K562 (cell line): ENCODE data around the gene KCNK4. TPM values are rescaled to one million over a fixed set of nuclear protein-coding genes. Genes with fewer than 3 reads are reported as not detected.
A peak's percentile ranks its signal among the peaks of the same experiment; 100 is the strongest.

Experiments used
- COPS2 ChIP-seq: fragments of 450-650 bp; conservative IDR thresholded peaks from 2 replicates; pipeline ENCODE4 v1.6.1; 2016; ENCODE audit warnings: mild to moderate bottlenecking, moderate library complexity
- CREB3 ChIP-seq: fragments of 450-650 bp; conservative IDR thresholded peaks from 2 replicates; pipeline ENCODE4 v1.6.1; 2016; ENCODE audit warnings: missing genetic modification characterization, low read depth, mild to moderate bottlenecking, missing compliant biosample characterization, moderate library complexity
- ELF4 ChIP-seq: fragments of 450-650 bp; formaldehyde crosslinking; IDR thresholded peaks from 2 replicates; pipeline ENCODE4 v1.4.0; 2022; ENCODE audit warnings: missing genetic modification characterization
- GABPB2 ChIP-seq: fragments of 250-450 bp; sonication (Bioruptor Pico); conservative IDR thresholded peaks from 2 replicates; pipeline ENCODE4 v1.5.1; 2021; ENCODE audit warnings: mild to moderate bottlenecking
- MYC ChIP-seq, 2 experiments: fragments of 250-450 bp in 1 of 2; sonication (Bioruptor Pico) in 1 of 2; IDR thresholded peaks; 2 replicates each; pipeline versions ENCODE4 v1.5.1 to v1.6.1; 2012 to 2021; ENCODE audit warnings: low read depth in 2 of 2, borderline replicate concordance in 1 of 2, improper control_type of control experiment in 1 of 2, low read length in 1 of 2, mild to moderate bottlenecking in 1 of 2, moderate library complexity in 1 of 2
- NR3C1 ChIP-seq: sonication (generic); formaldehyde crosslinking; IDR thresholded peaks from 2 replicates; pipeline ENCODE4 v1.8.1; 2022; ENCODE audit warnings: missing genetic modification reagents
- PCBP2 ChIP-seq: fragments of 200-400 bp; formaldehyde crosslinking; IDR thresholded peaks from 2 replicates; pipeline ENCODE4 v1.6.1; 2018; ENCODE audit warnings: low read length, low read depth, mild to moderate bottlenecking, moderate library complexity; ENCODE audit not compliant: poor library complexity, severe bottlenecking
- PHF8 ChIP-seq: fragments of 200-600 bp; sonication (generic); IDR thresholded peaks from 2 replicates; pipeline ENCODE4 v1.6.1; 2012; ENCODE audit warnings: mixed run types, mild to moderate bottlenecking, inconsistent platforms, low read length, moderate library complexity, borderline replicate concordance
- STAT5B ChIP-seq: fragments of 250-450 bp; sonication (Bioruptor Pico); IDR thresholded peaks from 2 replicates; pipeline ENCODE4 v1.8.0; 2021; ENCODE audit warnings: mild to moderate bottlenecking, inconsistent platforms
- TAF15 ChIP-seq: fragments of 200-400 bp; formaldehyde crosslinking; IDR thresholded peaks from 2 replicates; pipeline ENCODE4 v1.6.1; 2017; ENCODE audit warnings: mild to moderate bottlenecking, low read depth, low read length, moderate library complexity
- TAF7 ChIP-seq: fragments of 450-650 bp; IDR thresholded peaks from 2 replicates; pipeline ENCODE4 v1.6.1; 2016; ENCODE audit warnings: missing genetic modification characterization, missing compliant biosample characterization
- THAP12 ChIP-seq: fragments of 250-450 bp; sonication (Bioruptor Pico); IDR thresholded peaks from 2 replicates; pipeline ENCODE4 v1.9.0; 2021; ENCODE audit warnings: mild to moderate bottlenecking, inconsistent platforms
- ZBTB1 ChIP-seq: sonication (generic); formaldehyde crosslinking; IDR thresholded peaks from 2 replicates; pipeline ENCODE4 v1.8.1; 2023; ENCODE audit warnings: missing genetic modification reagents, low read depth, mild to moderate bottlenecking, borderline replicate concordance
- ZFP30 ChIP-seq: fragments of 250-450 bp; sonication (Bioruptor Pico); IDR thresholded peaks from 2 replicates; pipeline ENCODE4 v1.8.0; 2022; ENCODE audit warnings: moderate library complexity, mild to moderate bottlenecking, inconsistent platforms, borderline replicate concordance
- ZNF324 ChIP-seq: fragments of 250-450 bp; sonication (Bioruptor Pico); IDR thresholded peaks from 2 replicates; pipeline ENCODE4 v1.4.0; 2020; ENCODE audit warnings: mild to moderate bottlenecking
- ZNF583 ChIP-seq: fragments of 250-450 bp; sonication (Bioruptor Pico); IDR thresholded peaks from 2 replicates; pipeline ENCODE4 v1.4.0; 2020
- ZNF75A ChIP-seq: fragments of 450-650 bp; formaldehyde crosslinking; IDR thresholded peaks from 2 replicates; pipeline ENCODE4 v1.4.0; 2020; ENCODE audit warnings: mild to moderate bottlenecking
- polyA plus RNA-seq, 8 experiments: library from polyadenylated mRNA; depleted of rRNA in 4 of 8; stranded (reverse) in 5 of 8; unstranded in 3 of 8; fragments of >200 nt; fragmentation: Nextera tagmentation in 2 of 8; fragmentation: Illumina TruSeq in 1 of 8; extraction: Ambion mirVana in 2 of 8; extraction: Trizol in 1 of 8; gene quantifications; 2 replicates each; pipeline versions ENCODE4 v1.2.1 to v1.2.3, GENCODE V29; 2011 to 2014; ENCODE audit warnings: inconsistent platforms in 1 of 8, missing spikeins in 1 of 8
- total RNA-seq, 7 experiments: library from RNA; depleted of rRNA in 6 of 7; stranded (reverse); fragments of >200 nt in 6 of 7; fragmentation: Illumina TruSeq in 2 of 7; extraction: Trizol in 2 of 7; gene quantifications; 2 replicates each; pipeline versions ENCODE4 v1.2.1 to v1.2.3, GENCODE V29; 2011 to 2021; ENCODE audit warnings: low replicate concordance in 1 of 7
- TF ChIP-seq, protein P1 (sequence below): fragments of 250-450 bp; sonication (Bioruptor Pico); IDR thresholded peaks from 2 replicates; pipeline ENCODE4 v1.4.0; 2020; ENCODE audit warnings: mild to moderate bottlenecking, moderate library complexity
- TF ChIP-seq, protein P2 (sequence below): IDR thresholded peaks from 2 replicates; pipeline ENCODE4 v1.6.1; 2014; ENCODE audit warnings: antibody characterized with exemption
- TF ChIP-seq, protein P3 (sequence below): IDR thresholded peaks from 2 replicates; pipeline ENCODE4 v1.6.1; 2011; ENCODE audit not compliant: insufficient read length; ENCODE audit errors: extremely low read depth

KCNK4 gene
- total and polyA plus RNA-seq, 9 of the 15 experiments (the other 6 are each of a cell fraction or from before 2014, with no cell fraction given) = not detected

DNA sequence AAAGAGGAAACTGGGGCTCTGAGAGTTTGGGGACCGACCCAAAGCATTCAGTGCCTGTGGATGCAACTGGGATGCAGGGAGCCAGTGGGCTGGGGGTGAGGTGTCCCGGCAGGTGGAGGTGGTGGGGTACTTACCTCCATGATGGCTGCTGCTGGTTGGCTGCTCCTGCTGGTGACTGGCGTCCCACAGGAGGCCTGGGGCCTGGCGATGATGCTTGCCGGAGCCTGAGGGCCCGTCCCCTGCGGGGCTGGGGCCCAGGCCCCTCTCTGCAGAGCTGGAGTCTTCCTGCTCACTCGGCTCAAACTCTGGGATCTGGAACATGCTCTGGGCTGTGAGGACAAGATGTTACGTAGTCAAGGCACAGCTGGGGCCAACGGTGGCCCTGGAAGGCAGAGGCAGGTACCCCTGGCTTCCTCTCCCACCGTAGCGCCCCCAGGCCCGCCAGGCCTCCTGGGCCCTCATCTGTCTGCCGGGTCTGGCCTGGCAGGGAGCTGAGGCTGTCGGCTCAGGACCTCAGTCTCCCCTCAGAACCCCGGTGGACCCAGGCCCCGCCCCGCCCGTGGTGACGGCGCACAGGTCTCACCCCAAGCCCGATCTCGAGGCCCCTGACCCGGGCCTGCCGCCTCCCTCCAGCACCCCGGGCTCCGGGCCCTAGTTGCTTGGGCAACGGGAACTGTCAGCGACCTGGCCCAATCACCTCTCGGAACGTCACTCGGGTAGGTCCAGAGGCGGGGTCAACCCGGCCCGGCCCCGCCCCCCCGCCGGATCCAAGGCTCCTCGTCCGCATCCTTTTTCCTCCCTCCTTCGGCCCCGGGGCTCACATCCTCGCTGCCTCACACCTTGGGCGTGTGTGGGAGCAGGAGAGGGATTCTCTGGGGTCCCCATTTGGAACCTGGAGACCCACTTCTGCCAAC lies 6.8 kb upstream of the KCNK4 start, which contains the start of gene BAD (continued):
- TF ChIP-seq, protein P1, sequence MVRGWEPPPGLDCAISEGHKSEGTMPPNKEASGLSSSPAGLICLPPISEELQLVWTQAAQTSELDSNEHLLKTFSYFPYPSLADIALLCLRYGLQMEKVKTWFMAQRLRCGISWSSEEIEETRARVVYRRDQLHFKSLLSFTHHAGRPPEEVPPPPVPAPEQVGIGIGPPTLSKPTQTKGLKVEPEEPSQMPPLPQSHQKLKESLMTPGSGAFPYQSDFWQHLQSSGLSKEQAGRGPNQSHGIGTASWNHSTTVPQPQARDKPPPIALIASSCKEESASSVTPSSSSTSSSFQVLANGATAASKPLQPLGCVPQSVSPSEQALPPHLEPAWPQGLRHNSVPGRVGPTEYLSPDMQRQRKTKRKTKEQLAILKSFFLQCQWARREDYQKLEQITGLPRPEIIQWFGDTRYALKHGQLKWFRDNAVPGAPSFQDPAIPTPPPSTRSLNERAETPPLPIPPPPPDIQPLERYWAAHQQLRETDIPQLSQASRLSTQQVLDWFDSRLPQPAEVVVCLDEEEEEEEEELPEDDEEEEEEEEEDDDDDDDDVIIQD (CRISPR knock-in tag) = no peak
- TF ChIP-seq PHF8 (peak; percentile 61; the same call in 1 of the 2 replicates), GABPB2 (CRISPR knock-in tag) (no peak), ELF4 (CRISPR knock-in tag) (no peak), ZBTB1 (CRISPR knock-in tag) (no peak), COPS2 (no peak), ZNF324 (CRISPR knock-in tag) (no peak), ZFP30 (CRISPR knock-in tag) (no peak), MYC (IDR thresholded peaks at IDR 0.05; ENCODE audit: low read depth, low read length) (no peak), MYC (CRISPR knock-in tag; IDR thresholded peaks at IDR 0.05; ENCODE audit: borderline replicate concordance, low read depth) (no peak), ZNF75A (no peak), CREB3 (tag) (no peak), NR3C1 (CRISPR knock-in tag) (no peak), PCBP2 (no peak), STAT5B (CRISPR knock-in tag) (no peak), TAF7 (tag) (no peak), TAF15 (no peak), THAP12 (no peak), ZNF583 (no peak)
- TF ChIP-seq, protein P2, sequence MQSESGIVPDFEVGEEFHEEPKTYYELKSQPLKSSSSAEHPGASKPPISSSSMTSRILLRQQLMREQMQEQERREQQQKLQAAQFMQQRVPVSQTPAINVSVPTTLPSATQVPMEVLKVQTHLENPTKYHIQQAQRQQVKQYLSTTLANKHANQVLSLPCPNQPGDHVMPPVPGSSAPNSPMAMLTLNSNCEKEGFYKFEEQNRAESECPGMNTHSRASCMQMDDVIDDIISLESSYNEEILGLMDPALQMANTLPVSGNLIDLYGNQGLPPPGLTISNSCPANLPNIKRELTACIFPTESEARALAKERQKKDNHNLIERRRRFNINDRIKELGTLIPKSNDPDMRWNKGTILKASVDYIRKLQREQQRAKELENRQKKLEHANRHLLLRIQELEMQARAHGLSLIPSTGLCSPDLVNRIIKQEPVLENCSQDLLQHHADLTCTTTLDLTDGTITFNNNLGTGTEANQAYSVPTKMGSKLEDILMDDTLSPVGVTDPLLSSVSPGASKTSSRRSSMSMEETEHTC = no peak
- TF ChIP-seq, protein P3, sequence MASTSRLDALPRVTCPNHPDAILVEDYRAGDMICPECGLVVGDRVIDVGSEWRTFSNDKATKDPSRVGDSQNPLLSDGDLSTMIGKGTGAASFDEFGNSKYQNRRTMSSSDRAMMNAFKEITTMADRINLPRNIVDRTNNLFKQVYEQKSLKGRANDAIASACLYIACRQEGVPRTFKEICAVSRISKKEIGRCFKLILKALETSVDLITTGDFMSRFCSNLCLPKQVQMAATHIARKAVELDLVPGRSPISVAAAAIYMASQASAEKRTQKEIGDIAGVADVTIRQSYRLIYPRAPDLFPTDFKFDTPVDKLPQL = no peak
